H9 (cell line): ENCODE results near the gene RETREG3. TPM values are rescaled to one million over a fixed set of nuclear protein-coding genes. Genes with fewer than 3 reads are reported as not detected.

Experiments
- DNase-seq: peaks from one replicate; pipeline ENCODE4 v3.0.0-alpha.2; 2017
- H2AFZ ChIP-seq: one replicate; pipeline ENCODE4 v1.6.1; 2013; ENCODE audit warnings: mild to moderate bottlenecking, low read length, control low read depth, moderate library complexity
- H2AK5ac ChIP-seq: 2 replicates; pipeline ENCODE4 v1.6.1; 2013; ENCODE audit warnings: low read length, control low read depth, mixed read lengths; ENCODE audit not compliant: insufficient read length
- H2BK120ac ChIP-seq: one replicate; pipeline ENCODE4 v1.6.1; 2013; ENCODE audit warnings: low read depth, mild to moderate bottlenecking, low read length, control low read depth, inconsistent platforms; ENCODE audit not compliant: poor library complexity, severe bottlenecking
- H2BK12ac ChIP-seq: 2 replicates; pipeline ENCODE4 v1.6.1; 2013; ENCODE audit warnings: low read length, control low read depth, mixed read lengths, low read depth; ENCODE audit not compliant: insufficient read length
- H2BK15ac ChIP-seq: 2 replicates; pipeline ENCODE4 v1.6.1; 2013; ENCODE audit warnings: low read depth, low read length, control low read depth
- H2BK20ac ChIP-seq: one replicate; pipeline ENCODE4 v1.6.1; 2013; ENCODE audit warnings: low read depth, mild to moderate bottlenecking, low read length, control low read depth, inconsistent platforms; ENCODE audit not compliant: poor library complexity, severe bottlenecking
- H2BK5ac ChIP-seq: 2 replicates; pipeline ENCODE4 v1.6.1; 2013; ENCODE audit warnings: low read length, control low read depth, mixed read lengths; ENCODE audit not compliant: insufficient read length
- H3K14ac ChIP-seq: 2 replicates; pipeline ENCODE4 v1.6.1; 2013; ENCODE audit warnings: low read length, control low read depth; ENCODE audit not compliant: insufficient read depth
- H3K18ac ChIP-seq: 2 replicates; pipeline ENCODE4 v1.6.1; 2013; ENCODE audit warnings: low read depth, mild to moderate bottlenecking, mixed read lengths, low read length, control low read depth; ENCODE audit not compliant: insufficient read length
- H3K23ac ChIP-seq: 2 replicates; pipeline ENCODE4 v1.6.1; 2013; ENCODE audit warnings: low read length, control low read depth, mixed read lengths, low read depth; ENCODE audit not compliant: insufficient read length
- H3K23me2 ChIP-seq: 2 replicates; pipeline ENCODE4 v1.6.1; 2013; ENCODE audit warnings: low read depth, mild to moderate bottlenecking, mixed read lengths, low read length, control low read depth; ENCODE audit not compliant: insufficient read length, poor library complexity, severe bottlenecking
- H3K27ac ChIP-seq: 2 replicates; pipeline ENCODE4 v1.5.1; 2013; ENCODE audit warnings: low read length, control low read depth, mixed read lengths, low read depth; ENCODE audit not compliant: insufficient read length
- H3K27me3 ChIP-seq: 2 replicates; pipeline ENCODE4 v1.6.1; 2013; ENCODE audit warnings: low read length, control low read depth, inconsistent platforms; ENCODE audit not compliant: insufficient read depth
- H3K4ac ChIP-seq: 2 replicates; pipeline ENCODE4 v1.6.1; 2013; ENCODE audit warnings: low read depth, mild to moderate bottlenecking, control low read depth, inconsistent platforms, low read length, moderate library complexity
- H3K4me1 ChIP-seq: 2 replicates; pipeline ENCODE4 v1.6.1; 2013; ENCODE audit warnings: low read length, control low read depth, inconsistent platforms; ENCODE audit not compliant: insufficient read depth
- H3K4me2 ChIP-seq: 2 replicates; pipeline ENCODE4 v1.6.1; 2013; ENCODE audit warnings: low read length, control low read depth, mixed read lengths; ENCODE audit not compliant: insufficient read length, insufficient read depth
- H3K56ac ChIP-seq: 2 replicates; pipeline ENCODE4 v1.6.1; 2013; ENCODE audit warnings: low read depth, mild to moderate bottlenecking, mixed read lengths, low read length, control low read depth; ENCODE audit not compliant: insufficient read length
- H3K79me1 ChIP-seq: 2 replicates; pipeline ENCODE4 v1.6.1; 2013; ENCODE audit warnings: low read depth, mild to moderate bottlenecking, moderate library complexity, low read length, control low read depth, inconsistent platforms; ENCODE audit not compliant: insufficient read depth, poor library complexity, severe bottlenecking
- H3K79me2 ChIP-seq: 2 replicates; pipeline ENCODE4 v1.6.1; 2013; ENCODE audit warnings: low read length, control low read depth, inconsistent platforms; ENCODE audit not compliant: insufficient read depth
- H3K9ac ChIP-seq: 2 replicates; pipeline ENCODE4 v1.6.1; 2013; ENCODE audit warnings: low read length, control low read depth, mixed read lengths; ENCODE audit not compliant: insufficient read length; ENCODE audit errors: extremely low read depth
- H3K9me3 ChIP-seq: one replicate; pipeline ENCODE4 v1.6.1; 2013; ENCODE audit warnings: low read depth, low read length, inconsistent platforms; ENCODE audit not compliant: control insufficient read depth
- H3T11ph ChIP-seq: one replicate; pipeline ENCODE4 v1.6.1; 2013; ENCODE audit warnings: mild to moderate bottlenecking, low read length, control low read depth, inconsistent platforms
- H4K20me1 ChIP-seq: one replicate; pipeline ENCODE4 v1.6.1; 2013; ENCODE audit not compliant: control insufficient read depth, insufficient read length, insufficient read depth
- H4K5ac ChIP-seq: 2 replicates; pipeline ENCODE4 v1.6.1; 2013; ENCODE audit warnings: low read depth, mild to moderate bottlenecking, mixed read lengths, low read length, control low read depth; ENCODE audit not compliant: insufficient read length
- H4K8ac ChIP-seq: replicated peaks from 2 replicates; pipeline ENCODE4 v1.6.1; 2013; ENCODE audit warnings: low read length, control low read depth, mixed read lengths, low read depth; ENCODE audit not compliant: insufficient read length
- H4K91ac ChIP-seq: 2 replicates; pipeline ENCODE4 v1.6.1; 2013; ENCODE audit warnings: low read depth, mild to moderate bottlenecking, moderate library complexity, mixed read lengths, low read length, control low read depth; ENCODE audit not compliant: insufficient read length
- H3K27ac Mint-ChIP-seq, 3 experiments: 2 replicates in 2 of 3; 3 replicates in 1 of 3; pipeline ENCODE4 v1.8.0; 2020 to 2021; ENCODE audit warnings: mixed read lengths in 3 of 3, mild to moderate bottlenecking in 1 of 3, moderate library complexity in 1 of 3
- H3K27me3 Mint-ChIP-seq: 2 replicates; pipeline ENCODE4 v1.8.0; 2021; ENCODE audit warnings: low read depth, mild to moderate bottlenecking, moderate library complexity, mixed read lengths
- H3K36me3 Mint-ChIP-seq, 3 experiments: 2 replicates in 2 of 3; 3 replicates in 1 of 3; pipeline ENCODE4 v1.8.0; 2020 to 2021; ENCODE audit warnings: low read depth in 3 of 3, mixed read lengths in 3 of 3; ENCODE audit not compliant: insufficient read depth in 1 of 3
- H3K4me1 Mint-ChIP-seq, 2 experiments: 2 replicates each; pipeline ENCODE4 v1.8.0; 2020; ENCODE audit warnings: mixed read lengths in 2 of 2
- H3K4me3 Mint-ChIP-seq, 2 experiments: 2 replicates in 1 of 2; 3 replicates in 1 of 2; pipeline ENCODE4 v1.8.0; 2020 to 2021; ENCODE audit warnings: mild to moderate bottlenecking in 2 of 2, mixed read lengths in 2 of 2, moderate library complexity in 1 of 2
- H3K9me3 Mint-ChIP-seq, 2 experiments: 2 replicates in 1 of 2; 3 replicates in 1 of 2; pipeline ENCODE4 v1.8.0; 2020; ENCODE audit warnings: mild to moderate bottlenecking in 2 of 2, mixed read lengths in 2 of 2, moderate library complexity in 1 of 2
- CTCF ChIP-seq: fragments of 200-600 bp; sonication (generic); conservative IDR thresholded peaks from 3 replicates; pipeline ENCODE4 v1.8.0; 2021; ENCODE audit warnings: antibody characterized with exemption, mild to moderate bottlenecking
- WGBS: extraction: QIAGEN DNeasy Blood & Tissue Kit; methylation state at CpG from one replicate; pipeline ENCODE4 v1.1.7; 2013; ENCODE audit warnings: missing lambda C conversion rate, low lambda C conversion rate, mixed read lengths; ENCODE audit not compliant: insufficient read length; ENCODE audit errors: extremely low coverage; 5-methylcytosine and 5-hydroxymethylcytosine counted together
- total RNA-seq: library from RNA; stranded (reverse); gene quantifications from 2 replicates; pipeline ENCODE4 v1.2.1, GENCODE V29; 2021

Gene RETREG3
- total RNA-seq, 1 experiment from 2014 or later: 47.3 TPM

DNA sequence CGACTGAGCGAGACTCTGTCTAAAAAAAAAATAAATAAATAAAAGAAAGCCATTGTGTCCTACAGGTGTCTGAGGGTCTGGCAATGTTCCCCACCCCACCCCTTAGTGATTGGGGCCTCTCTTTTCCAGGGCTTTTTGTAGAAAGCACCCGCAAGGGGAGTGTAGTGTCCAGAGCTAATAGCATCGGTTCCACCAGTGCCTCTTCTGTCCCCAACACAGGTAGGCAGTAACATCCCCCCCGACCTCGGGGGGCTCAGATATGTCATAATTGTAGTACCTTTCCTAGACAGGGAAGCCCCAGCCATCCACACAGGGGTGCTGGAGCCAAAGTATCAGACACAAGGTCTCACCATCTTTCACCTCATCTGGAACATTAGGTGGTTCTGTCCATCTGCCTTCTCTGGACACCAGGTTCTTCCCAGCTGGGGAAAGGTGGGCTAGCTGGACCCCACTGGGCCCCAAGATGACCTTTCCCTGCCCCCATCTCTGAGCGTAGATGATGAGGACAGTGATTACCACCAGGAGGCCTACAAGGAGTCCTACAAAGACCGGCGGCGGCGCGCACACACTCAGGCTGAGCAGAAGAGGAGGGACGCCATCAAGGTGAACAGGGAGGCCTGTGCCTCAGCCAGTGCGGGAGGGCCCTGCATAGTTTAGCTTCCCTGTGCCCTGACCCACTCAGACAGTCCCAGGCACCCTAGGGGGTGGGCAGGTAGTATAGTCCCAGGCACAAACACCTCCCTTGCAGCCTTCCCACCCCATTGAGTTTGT lies 40.6 kb downstream of the RETREG3 start:
- no peak overlapping the region for H4K8ac ChIP-seq
- H2AFZ ChIP-seq: no peak overlapping the region
- no peak overlapping the region for H2BK120ac ChIP-seq
- no peak overlapping the region for H3K56ac ChIP-seq
- no peak overlapping the region for H3K27ac ChIP-seq
- Mint-ChIP-seq H3K27me3 (peaks cover 2% of the 10 kb centered on the region; the same call in 1 of the 2 replicates), H3K9me3 (no peaks in the 10 kb centered on the region), H3K36me3 (peaks cover 32 to 80% (median 73%) of the 10 kb centered on the region in 3 experiments), H3K4me1 (peaks cover 9 to 13% of the 10 kb centered on the region in 2 experiments), H3K4me3 (peak overlapping the region; percentile 96 to 97; a peak in 3 of 5 replicates), H3K27ac (peak overlapping the region in 2 of 3 experiments; percentile 18 to 93; a peak in 2 of 7 replicates)
- no peak overlapping the region for H3K4ac ChIP-seq
- H3T11ph ChIP-seq: no peak overlapping the region
- DNase-seq: no peak
- H3K23ac ChIP-seq: no peak overlapping the region
- H3K79me2 ChIP-seq: peaks cover 2% of the 10 kb centered on the region; the same call in 1 of the 2 replicates
- H2BK5ac ChIP-seq: no peak overlapping the region
- H2BK12ac ChIP-seq: no peak overlapping the region
- no peak overlapping the region for H3K14ac ChIP-seq
- no peak overlapping the region for H3K9ac ChIP-seq
- no peaks in the 10 kb centered on the region for H3K79me1 ChIP-seq
- no peaks in the 10 kb centered on the region for H4K20me1 ChIP-seq
- H3K18ac ChIP-seq: no peak overlapping the region
- H3K23me2 ChIP-seq: peaks cover 6% of the 10 kb centered on the region
- H4K91ac ChIP-seq: no peak overlapping the region
- TF ChIP-seq CTCF: no peak
- H3K9me3 ChIP-seq: no peaks in the 10 kb centered on the region
- H3K27me3 ChIP-seq: no peaks in the 10 kb centered on the region
- WGBS: no CpG with 5 or more reads among the region's 14 CpGs
- no peak overlapping the region for H2AK5ac ChIP-seq
- no peak overlapping the region for H2BK20ac ChIP-seq
- H3K4me2 ChIP-seq: no peak overlapping the region
- no peak overlapping the region for H2BK15ac ChIP-seq
- H4K5ac ChIP-seq: no peak overlapping the region
- H3K4me1 ChIP-seq: peaks cover 2% of the 10 kb centered on the region; the same call in 1 of the 2 replicates
